Measurements from ENCODE around the gene EPHA4. TPM values are rescaled to one million over a fixed set of nuclear protein-coding genes. Genes with fewer than 3 reads are reported as not detected.

Gene EPHA4
- total RNA-seq, 1 experiment from 2014 or later, result 18.0 TPM

DNA sequence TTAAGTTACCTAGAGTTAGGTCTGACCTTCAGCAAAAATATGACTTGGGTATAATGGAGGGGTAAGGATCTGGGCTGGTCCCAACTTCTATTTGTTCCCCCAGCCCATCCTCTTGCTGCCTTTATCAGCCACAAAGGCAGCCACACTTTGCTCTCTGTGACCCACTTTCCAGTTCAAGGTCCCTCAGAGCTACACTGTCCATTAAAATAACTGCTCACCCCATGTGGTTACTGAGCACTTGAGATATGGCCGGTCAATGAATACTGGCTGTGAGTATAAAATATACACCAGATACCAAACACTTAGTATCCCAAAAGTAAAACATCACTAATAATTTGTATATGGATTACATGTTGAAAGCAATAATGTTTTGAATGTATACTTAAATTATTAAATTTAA lies 67.2 kb downstream of the EPHA4 start:
- no peak for DNase-seq (ENCODE audit: low read depth)

DNA sequence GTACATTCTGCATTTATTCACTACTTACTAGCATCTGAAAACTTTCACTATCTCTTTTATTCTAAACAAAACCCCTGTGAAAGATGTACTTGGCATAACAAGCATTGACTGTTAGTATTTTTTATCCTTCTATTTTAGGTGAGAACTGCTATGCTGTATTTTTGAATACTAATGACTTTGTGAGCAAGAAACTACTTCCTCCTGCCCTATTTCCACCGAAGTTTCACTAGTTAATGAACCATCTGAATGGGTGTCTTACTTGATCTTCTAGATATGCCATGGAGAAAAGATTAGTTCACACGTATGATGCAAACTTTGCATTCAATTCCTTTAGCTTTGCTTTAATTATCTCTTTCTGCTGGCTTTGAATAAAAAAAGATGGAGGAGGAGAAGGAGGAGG lies 68.1 kb downstream of the EPHA4 start:
- DNase-seq (ENCODE audit: low read depth), result no peak

DNA sequence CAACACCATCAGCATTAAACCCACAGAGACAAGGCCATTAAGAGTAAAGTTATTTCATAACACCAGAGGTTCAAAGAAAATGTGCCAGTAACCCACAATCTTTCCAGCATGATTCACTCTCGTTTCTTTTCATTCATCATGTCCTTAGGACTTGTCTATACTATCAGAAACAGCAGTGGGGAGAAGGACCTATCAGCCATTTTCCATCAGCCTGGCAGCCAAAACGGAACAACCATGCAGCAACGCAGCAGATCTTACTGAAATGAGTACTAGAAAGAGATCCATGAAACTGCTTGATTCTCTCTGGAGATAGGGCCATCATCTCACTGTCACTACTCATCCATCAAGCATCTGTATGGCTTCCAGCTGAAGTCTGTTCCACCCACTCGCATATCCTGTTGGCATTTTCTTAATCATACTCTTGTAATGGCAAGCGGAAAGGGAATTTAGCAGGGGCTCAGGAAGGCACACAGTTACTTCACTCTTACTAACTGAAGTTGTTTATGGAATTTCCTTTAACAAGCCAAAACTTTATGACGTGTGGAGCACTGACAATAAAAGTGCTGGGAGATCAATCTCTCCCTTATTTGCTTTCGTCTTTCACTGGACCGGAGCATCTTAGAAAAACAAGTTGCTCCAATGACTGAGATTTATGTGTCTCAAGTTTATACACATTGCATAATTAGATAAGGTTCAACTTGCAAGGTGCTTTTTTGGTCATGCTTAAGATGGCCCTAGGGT lies 69.7 kb downstream of the EPHA4 start:
- peak; percentile 76 for DNase-seq (ENCODE audit: low read depth)

DNA sequence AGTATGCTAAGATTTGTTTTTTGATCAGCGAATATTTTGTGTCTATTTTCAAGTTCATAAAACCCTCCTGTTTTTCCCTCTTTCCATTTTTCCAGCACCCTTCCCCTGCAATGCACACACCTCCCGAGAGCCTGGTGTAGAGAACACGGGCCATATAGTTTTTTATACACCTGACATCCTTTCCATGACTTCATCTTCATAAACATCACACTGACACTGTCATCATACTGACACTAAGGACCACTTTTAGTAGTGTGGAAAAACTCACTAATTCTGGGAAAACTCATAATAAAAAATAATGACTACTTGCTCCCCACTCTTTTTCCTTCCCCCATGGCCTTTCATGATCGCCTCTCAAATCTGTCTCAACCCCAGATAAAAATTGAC lies 70.2 kb downstream of the EPHA4 start:
- no peak for DNase-seq (ENCODE audit: low read depth)

DNA sequence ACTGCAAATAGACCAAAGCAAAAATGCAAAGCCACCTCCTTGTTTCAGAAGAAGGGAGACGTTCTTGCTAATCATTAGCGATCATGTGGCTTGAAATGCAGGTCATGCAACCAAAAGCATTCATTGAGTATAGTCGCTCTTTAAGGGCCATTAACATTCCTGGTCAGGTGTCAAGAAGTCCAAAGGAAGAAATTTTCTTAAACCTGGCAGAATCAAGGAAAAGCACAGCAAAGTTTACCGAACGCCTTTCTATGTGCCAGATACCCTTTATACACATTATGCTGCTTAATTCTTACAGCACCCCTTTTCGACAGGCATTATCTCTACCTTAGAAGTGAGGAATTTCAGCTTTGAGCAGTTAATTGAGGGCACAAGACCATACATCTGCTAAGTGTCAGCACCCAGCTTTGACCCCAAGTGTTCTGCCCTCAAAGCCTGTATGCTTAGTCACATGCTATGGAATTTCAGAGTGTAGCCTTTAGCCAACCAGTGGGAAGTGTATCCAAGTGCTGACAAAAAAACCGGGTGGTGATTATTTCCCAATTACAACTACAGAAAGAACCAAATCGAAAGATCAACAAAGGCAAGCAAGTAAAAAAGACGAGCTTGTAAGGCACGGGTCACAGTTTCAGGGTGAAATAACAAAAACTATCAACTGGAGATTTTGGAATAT lies 70.8 kb downstream of the EPHA4 start:
- DNase-seq (ENCODE audit: low read depth), result peak; percentile 59

DNA sequence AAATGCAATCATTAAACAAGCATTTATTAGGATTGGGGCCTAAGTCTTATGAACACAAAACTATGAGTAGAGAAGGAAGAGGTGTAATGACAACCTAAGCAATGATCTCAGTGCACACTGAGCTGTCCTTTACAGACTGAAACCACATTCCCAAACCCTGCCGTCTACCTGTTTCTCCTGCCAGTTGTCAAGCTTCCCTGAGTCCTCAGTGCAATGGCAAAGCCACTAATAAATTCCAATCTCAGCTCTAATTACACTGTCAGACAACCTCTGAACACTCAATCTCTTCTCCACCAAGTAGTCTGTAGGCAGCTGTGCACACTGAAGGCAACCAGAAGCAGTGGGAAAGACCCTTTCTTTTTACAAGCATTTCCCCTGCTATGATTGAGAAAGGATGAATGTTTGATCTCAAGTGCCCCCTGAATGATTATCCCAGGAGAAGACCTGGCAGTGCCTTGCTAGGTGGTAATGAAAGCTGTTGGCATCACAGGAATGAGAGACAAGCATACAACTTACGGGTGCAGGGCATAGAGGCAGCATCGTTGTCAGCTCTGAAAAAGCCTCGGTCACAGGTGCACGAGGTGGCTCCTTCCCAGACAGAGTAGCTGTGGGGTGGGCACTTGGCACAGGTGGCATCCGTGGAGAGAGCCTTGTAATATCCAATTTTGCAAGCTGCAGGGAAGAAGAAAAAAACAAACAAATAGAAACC lies 71.4 kb downstream of the EPHA4 start:
- DNase-seq (ENCODE audit: low read depth), result peak; percentile 35

DNA sequence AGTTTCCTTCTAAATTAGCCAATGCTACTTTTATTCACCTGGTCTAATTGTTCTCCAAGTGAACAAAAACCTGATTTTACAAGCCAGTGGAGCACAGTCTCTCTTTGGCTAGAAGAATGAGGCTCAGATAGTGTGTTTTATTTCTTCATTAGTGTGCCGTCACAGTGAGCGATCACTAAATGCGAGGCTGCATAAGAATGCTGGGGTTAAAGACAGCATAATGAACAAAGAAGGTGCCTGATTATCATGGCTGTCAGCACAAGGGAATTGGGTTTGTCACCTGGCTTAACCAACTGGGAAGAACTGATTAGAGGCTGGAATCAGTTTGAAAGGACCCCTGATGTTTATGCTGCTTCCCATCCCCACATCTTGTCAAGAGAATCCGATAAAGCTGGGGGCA lies 76.4 kb downstream of the EPHA4 start:
- DNase-seq (ENCODE audit: low read depth), result no peak

DNA sequence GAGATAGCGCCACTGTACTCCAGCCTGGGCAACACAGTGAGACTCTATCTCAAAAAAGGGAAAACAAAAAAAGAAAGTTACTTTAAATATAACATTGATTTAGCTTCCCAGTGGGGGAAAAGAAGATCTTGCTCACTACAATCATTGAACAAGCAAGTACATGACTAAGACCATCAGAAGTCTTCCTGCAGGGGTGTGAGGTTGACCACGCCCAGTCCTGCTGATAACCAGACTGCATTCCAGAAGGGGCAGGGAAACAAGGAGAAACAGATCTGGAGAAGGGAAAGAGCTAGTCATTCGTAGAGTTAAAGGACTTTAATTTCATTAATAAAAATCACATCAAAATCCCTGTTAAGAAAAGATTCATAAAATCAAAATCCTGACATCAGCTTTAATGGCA lies 77.5 kb downstream of the EPHA4 start:
- DNase-seq (ENCODE audit: low read depth), result peak; percentile 7

DNA sequence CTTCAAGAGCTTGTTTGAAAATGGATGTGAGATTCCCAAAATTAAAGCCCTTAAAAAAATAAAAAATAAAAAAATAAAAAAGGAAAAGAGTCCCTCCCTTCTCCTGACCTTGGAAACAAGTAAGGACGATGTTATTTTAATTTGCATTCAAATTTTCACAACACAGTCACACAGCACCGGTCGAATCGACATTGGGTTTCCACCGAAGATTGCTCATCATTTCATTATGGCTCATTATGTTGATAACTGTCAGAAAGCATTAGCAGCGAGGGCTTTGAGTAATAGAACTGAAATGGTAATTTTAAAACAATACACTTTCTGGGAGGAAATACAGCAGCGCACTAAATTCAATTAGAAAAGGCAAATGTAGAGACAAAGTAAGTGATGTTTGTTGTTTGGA lies 78.7 kb downstream of the EPHA4 start:
- DNase-seq (ENCODE audit: low read depth), result no peak

DNA sequence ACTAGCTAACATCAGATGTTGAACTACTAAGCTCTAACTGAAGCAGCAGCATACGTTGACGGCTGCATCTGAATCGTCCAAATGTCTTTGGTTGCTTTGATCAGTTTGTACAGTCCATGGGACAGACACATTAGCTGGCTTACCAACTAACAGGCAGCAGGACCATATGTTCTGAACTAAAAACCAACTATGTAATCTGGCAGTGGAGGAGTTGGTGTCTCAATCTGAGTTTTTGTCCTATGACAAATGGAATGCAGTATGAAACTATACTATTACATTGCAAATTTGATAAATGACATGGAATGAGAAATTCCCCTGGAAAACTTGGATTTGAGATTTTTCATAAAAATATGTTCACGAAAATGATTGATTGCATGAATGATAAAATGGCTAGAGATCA lies 79.5 kb downstream of the EPHA4 start:
- no peak for DNase-seq (ENCODE audit: low read depth)

DNA sequence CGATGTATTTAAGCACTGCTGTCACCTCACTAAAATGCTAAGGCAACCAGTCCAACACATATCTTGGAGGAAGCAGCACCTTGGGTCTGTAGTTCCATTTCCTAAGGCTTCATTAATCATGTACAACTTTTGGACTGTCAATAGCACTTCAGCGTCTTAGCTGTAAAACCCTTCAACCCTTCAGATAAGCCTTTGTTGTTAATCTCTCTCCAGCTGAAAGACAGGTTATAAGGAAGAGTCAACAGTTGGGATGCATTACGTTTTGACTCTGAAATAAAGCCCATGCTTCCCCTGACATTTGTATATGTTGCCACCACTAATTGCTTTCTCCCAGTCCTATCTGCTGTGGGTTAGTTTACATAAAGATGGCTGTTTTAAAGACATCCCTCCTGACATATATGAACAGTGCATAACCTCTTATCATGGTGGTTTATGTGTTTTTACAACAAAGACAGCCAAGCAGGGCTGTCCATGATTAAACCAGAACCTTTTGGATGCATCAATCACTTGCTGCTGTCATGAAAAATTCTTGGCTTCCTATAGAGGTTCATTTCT lies 81.5 kb downstream of the EPHA4 start:
- DNase-seq (ENCODE audit: low read depth), result no peak

DNA sequence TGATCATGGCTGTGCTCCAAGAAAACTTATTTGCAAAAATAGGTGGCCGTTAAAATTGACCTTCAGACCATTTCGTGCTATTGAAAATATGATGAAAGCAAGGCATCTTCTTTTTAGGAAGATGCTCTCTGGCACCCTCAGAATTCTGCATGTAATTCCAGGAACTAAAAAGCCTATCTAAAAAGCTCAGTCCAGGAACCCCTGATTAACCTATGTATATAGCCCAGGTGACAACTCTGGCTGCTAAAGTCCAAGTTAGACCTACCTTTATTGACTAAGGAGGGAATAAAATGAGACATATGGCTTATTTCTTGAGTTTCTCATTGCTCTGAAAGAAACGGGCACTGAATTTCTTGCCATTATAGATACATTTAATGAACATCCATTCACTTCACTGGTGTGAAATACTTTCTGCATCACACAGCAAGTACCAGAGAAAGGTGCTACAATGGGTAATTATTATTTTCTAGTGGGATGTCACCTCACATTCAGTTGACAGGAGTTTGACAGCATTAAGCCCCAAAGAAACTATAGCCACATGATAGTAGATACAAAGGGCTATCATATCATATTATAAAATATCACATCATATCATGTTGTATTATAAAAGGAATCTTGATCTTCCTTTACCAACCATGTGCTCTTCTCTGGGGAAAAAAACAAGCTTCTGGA lies 83.8 kb downstream of the EPHA4 start:
- no peak for DNase-seq (ENCODE audit: low read depth)

DNA sequence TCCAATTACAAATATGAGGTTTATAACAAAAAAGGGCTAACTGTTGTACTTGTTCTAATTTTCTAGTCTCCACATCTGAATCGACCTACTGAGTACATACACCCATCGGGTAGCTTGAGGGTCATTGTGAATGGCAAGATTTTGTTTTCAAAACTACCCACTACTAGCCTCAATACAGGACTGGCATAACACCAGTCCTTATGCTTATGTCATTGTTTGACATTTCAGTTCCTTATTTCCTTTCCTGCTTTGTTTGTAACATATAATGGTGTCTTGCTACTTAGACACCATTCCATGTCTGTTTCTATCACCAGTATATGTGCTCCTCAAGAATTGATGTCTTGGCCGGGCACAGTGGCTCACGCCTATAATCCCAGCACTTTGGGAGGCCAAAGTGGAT lies 86.0 kb downstream of the EPHA4 start:
- no peak for DNase-seq (ENCODE audit: low read depth)

DNA sequence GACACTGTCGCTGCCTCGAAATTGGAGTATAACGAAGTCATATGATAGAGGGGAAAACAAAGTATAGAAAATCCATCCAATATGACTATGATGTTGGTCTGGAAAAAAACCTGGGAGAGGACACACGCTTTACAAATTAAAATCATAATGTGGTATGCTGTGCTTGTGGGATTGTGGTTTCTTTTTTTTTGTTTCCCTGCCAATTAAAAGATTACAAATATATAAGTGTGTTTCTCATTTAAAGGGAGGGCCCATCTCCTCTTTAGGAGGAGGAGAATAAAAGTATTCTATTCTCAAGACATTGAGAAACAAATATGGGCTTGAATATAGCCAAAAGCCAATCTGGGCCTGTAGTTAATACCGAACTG lies 86.6 kb downstream of the EPHA4 start:
- no peak for DNase-seq (ENCODE audit: low read depth)

DNA sequence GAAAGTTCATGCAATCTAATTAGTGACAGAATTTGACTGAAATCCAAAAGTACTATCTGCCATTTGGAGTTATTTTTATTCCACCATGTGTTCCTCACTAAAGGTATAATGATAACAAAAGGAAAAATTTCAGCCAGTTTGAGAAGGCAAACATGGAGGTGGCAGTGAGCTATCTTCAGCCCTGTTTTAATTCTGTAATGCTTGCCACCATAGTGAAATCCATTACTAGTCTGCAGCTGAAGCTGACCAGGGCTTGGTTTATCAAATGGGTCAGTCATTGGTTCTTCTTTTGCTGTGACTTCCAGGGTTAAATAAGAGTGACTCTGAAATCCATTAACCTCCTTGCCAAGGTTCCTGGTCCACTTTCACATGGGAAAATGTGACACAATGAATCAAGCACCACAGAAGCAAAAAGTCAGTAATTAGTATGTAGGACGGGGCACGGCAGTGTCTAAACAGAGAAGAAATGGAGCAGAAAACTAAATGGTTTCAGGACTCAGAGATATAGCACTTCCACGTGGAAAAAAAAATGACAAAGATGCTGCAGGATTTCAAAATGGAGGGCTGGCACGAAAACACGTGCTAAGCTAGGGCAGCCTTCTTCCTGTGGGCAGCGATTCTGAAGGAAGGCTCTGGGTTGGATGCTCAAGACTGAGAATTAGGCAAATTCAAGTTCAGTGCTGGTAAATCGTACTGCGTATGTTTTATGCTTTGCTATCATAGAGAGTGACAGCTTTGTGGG lies 87.2 kb downstream of the EPHA4 start:
- no peak for DNase-seq (ENCODE audit: low read depth)

DNA sequence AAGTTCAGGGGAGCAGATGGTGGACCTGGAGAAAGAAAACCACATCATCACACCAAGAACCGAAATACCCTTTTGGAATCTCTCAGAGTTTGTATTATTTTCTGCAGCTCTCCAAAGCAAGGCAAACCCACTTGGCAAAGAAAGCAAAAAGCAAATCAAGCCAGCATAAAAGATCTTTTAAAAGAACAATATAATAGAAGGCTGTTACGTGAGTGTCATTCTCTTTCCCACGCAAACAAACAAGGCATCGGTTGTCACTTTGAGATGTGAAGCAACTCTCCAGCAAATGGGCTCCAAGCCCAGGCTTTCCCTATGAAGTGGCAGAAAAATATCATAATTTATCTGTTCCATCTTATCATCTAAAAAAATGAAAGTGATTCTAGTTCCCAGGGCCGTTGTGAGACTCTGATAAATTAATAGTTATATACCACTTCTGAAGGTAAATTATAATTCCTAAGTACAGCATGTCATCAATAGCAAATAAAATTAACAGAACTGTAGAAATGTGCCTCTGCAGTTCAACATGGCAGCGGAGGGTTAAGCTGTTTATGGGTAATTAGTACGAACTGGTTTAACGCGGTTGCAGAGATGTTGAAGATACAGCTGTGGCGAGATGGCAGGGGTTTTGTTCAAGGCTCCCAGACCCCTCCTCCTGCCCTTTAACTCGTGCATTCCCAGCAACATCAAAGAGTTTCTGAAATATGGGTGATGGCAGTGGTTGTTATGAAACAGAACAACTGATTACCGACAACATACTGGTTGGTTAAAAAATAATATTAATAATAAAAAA lies 89.2 kb downstream of the EPHA4 start:
- no peak for DNase-seq (ENCODE audit: low read depth)

DNA sequence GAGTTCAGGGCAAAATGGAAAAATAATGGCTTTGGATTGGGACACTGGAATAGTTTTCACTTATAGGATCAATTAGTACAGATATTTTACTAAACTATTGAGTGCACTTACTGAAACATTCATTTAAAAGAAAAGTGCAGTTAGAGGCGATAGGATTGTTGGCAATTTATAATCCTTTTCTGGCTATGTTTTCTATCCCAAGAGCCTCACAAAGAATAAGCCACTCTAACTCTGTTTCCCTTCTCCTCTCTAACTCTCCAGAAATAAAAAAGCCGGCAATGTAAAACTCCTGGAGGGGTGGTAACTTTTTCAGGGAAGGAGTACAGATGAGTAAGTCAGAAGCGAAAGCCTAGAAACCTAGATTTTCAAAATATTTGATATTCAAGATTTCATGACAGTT lies 91.3 kb downstream of the EPHA4 start:
- no peak for DNase-seq (ENCODE audit: low read depth)

DNA sequence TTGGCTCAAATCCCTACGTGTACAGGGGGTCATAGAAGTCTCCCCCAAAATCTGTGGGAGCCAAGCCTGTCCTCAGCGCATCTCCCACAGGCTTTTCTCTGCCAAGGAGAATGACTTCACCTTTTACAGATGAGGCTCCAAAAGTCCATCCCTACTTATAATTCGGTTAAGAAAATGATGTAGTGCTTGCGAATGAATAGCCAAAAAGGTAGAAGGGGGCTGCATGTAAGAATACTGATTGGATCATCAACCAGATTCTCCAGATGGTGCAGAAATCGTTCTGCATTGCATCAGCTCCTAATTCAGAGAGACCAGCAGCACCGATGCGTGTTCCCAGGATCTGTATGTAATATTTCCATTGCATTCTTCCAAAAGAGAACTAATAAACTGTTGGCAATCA lies 91.9 kb downstream of the EPHA4 start:
- DNase-seq (ENCODE audit: low read depth), result no peak

DNA sequence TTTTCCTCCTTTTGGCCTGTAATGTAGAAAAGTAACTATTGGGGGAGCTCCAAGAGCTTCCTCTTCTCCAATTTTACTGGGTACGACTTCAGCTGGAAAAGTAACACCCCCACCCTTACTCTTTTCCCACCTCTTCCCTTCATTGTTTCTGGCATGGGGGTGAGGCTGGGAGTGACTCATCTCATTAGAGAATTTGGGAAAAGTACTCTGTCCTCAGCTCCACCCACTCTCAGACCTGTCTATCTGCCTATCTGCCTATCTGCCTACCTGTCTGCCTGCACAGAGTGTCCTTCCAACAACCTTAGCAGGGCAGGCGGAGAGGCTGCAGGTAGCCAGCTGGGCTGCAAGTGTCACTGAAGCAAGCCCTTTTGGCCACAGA lies 93.6 kb downstream of the EPHA4 start:
- no peak for DNase-seq (ENCODE audit: low read depth)

DNA sequence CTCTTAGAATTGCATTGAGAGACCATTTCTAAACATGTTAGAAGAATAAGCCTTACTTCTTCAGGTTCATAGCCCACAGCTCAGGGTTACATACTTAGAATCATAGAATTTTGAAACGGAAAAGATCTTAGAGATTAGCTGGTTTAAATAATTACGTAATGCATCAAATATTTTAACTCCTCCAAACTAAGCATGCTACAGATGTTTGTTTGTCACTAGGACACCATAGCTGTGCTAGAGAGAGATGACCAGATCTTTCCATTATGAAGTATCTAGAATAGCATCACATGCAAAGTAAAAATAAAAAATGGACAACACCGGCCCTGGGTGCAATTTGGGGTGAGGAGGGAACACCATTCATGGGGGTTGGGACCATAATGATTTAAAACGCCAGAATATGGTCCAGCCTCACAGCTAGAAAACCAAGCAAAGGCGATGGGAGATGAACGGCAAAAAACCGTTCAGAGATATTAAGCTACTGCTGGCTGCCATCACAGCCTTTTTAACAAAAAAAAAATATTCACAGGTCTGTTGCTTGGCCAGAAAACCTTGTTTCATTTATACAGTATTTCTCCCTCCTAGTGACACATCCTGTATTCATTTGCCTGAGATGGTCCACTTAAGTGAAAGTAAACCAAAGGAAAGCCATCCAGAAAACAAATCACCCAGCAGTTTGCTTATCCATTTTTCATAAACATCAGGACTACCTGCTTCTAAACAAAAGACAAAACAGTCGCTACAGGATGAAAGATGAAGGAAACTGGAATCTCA lies 94.2 kb downstream of the EPHA4 start:
- DNase-seq (ENCODE audit: low read depth), result no peak
